WTC11 (cell line): ENCODE data around the gene FOXN3. TPM values are rescaled to one million over a fixed set of nuclear protein-coding genes. Genes with fewer than 3 reads are reported as not detected.

Experiments used
- ATAC-seq: fragments of 200-7000 bp; cut with Tn5 transposase; 2 replicates; pipeline ENCODE4 v1.10.0; 2021; ENCODE audit warnings: mild to moderate bottlenecking, moderate library complexity
- CTCF ChIA-PET: fragments of 300-600 bp; sonication (Branson Sonifier 250); formaldehyde crosslinking; loops from one replicate; lab custom pipeline; 2021; ENCODE audit warnings: antibody characterized with exemption; lab: Charles Lee
- POLR2A ChIA-PET: fragments of 350-600 bp; sonication (Branson Sonifier 250); formaldehyde crosslinking; loops from one replicate; lab custom pipeline; 2021; ENCODE audit warnings: antibody characterized with exemption; lab: Charles Lee
- DNase-seq: peaks from one replicate; pipeline ENCODE4 v3.0.0; 2021; ENCODE audit warnings: low spot score
- H3K27ac Mint-ChIP-seq: 2 replicates; pipeline ENCODE4 v1.8.0; 2021; ENCODE audit warnings: mixed read lengths
- H3K27me3 Mint-ChIP-seq: 2 replicates; pipeline ENCODE4 v1.8.0; 2021; ENCODE audit warnings: low read depth, mild to moderate bottlenecking, moderate library complexity, mixed read lengths
- H3K36me3 Mint-ChIP-seq: 2 replicates; pipeline ENCODE4 v1.8.0; 2021; ENCODE audit warnings: mixed read lengths
- H3K4me1 Mint-ChIP-seq: 2 replicates; pipeline ENCODE4 v1.8.0; 2022; ENCODE audit warnings: mixed read lengths
- H3K4me3 Mint-ChIP-seq: 2 replicates; pipeline ENCODE4 v1.8.0; 2021; ENCODE audit warnings: mild to moderate bottlenecking, moderate library complexity, mixed read lengths
- H3K9me3 Mint-ChIP-seq: 2 replicates; pipeline ENCODE4 v1.8.0; 2021; ENCODE audit warnings: mixed read lengths
- AR ChIP-seq: fragments of 250-450 bp; sonication (Bioruptor Pico); IDR thresholded peaks from 2 replicates; pipeline ENCODE4 v1.9.0; 2021; ENCODE audit warnings: mild to moderate bottlenecking
- CREB1 ChIP-seq: sonication (generic); formaldehyde crosslinking; IDR thresholded peaks from 2 replicates; pipeline ENCODE4 v1.8.0; 2023; ENCODE audit warnings: mild to moderate bottlenecking, missing genetic modification reagents
- CREM ChIP-seq: sonication (generic); formaldehyde crosslinking; IDR thresholded peaks from 2 replicates; pipeline ENCODE4 v1.8.1; 2022; ENCODE audit warnings: mild to moderate bottlenecking, missing genetic modification reagents, moderate library complexity
- ELF4 ChIP-seq: sonication (generic); formaldehyde crosslinking; IDR thresholded peaks from 2 replicates; pipeline ENCODE4 v1.8.1; 2022; ENCODE audit warnings: low read depth, mild to moderate bottlenecking, moderate library complexity, missing genetic modification reagents
- FOXJ3 ChIP-seq: sonication (generic); formaldehyde crosslinking; IDR thresholded peaks from 2 replicates; pipeline ENCODE4 v1.9.0; 2021; ENCODE audit warnings: missing genetic modification reagents, mild to moderate bottlenecking, borderline replicate concordance
- HMGXB4 ChIP-seq: sonication (generic); formaldehyde crosslinking; IDR thresholded peaks from 2 replicates; pipeline ENCODE4 v1.8.1; 2023; ENCODE audit warnings: mild to moderate bottlenecking, moderate library complexity, missing genetic modification reagents
- KAT7 ChIP-seq: sonication (generic); formaldehyde crosslinking; IDR thresholded peaks from 2 replicates; pipeline ENCODE4 v1.8.1; 2023; ENCODE audit warnings: missing genetic modification reagents, mild to moderate bottlenecking, borderline replicate concordance
- MXD4 ChIP-seq: fragments of 250-450 bp; sonication (Bioruptor Pico); IDR thresholded peaks from 2 replicates; pipeline ENCODE4 v1.8.0; 2021; ENCODE audit warnings: mild to moderate bottlenecking, moderate library complexity, borderline replicate concordance
- SP1 ChIP-seq: sonication (generic); formaldehyde crosslinking; conservative IDR thresholded peaks from 2 replicates; pipeline ENCODE4 v1.8.1; 2022; ENCODE audit warnings: missing genetic modification reagents
- TEAD4 ChIP-seq: sonication (generic); formaldehyde crosslinking; IDR thresholded peaks from 2 replicates; pipeline ENCODE4 v1.8.0; 2022; ENCODE audit warnings: mild to moderate bottlenecking, missing genetic modification reagents
- TP53 ChIP-seq: sonication (generic); formaldehyde crosslinking; IDR thresholded peaks from 2 replicates; pipeline ENCODE4 v1.8.1; 2023; ENCODE audit warnings: mild to moderate bottlenecking, missing genetic modification reagents
- ZNF121 ChIP-seq: sonication (generic); formaldehyde crosslinking; IDR thresholded peaks from 2 replicates; pipeline ENCODE4 v1.8.0; 2023; ENCODE audit warnings: missing genetic modification reagents
- ZNF317 ChIP-seq: sonication (generic); formaldehyde crosslinking; IDR thresholded peaks from 2 replicates; pipeline ENCODE4 v1.8.1; 2023; ENCODE audit warnings: low read depth, mild to moderate bottlenecking, moderate library complexity, missing genetic modification reagents, borderline replicate concordance
- ZNF416 ChIP-seq: fragments of 250-450 bp; sonication (Bioruptor Pico); IDR thresholded peaks from 2 replicates; pipeline ENCODE4 v1.9.0; 2021; ENCODE audit warnings: mild to moderate bottlenecking, inconsistent platforms
- total RNA-seq: library from RNA; stranded (reverse); gene quantifications from 3 replicates; pipeline ENCODE4 v1.2.3, GENCODE V29; 2021
- TF ChIP-seq, protein P1 (sequence below): sonication (generic); formaldehyde crosslinking; IDR thresholded peaks from 2 replicates; pipeline ENCODE4 v1.8.0; 2022; ENCODE audit warnings: mild to moderate bottlenecking, missing genetic modification reagents
- TF ChIP-seq, protein P2 (sequence below): sonication (generic); formaldehyde crosslinking; IDR thresholded peaks from 2 replicates; pipeline ENCODE4 v1.8.0; 2023; ENCODE audit warnings: missing genetic modification reagents, mild to moderate bottlenecking, borderline replicate concordance
- TF ChIP-seq, protein P3 (sequence below): sonication (generic); formaldehyde crosslinking; IDR thresholded peaks from 2 replicates; pipeline ENCODE4 v1.8.1; 2023; ENCODE audit warnings: mild to moderate bottlenecking, missing genetic modification reagents
- TF ChIP-seq, protein P4 (sequence below): fragments of 250-450 bp; sonication (Bioruptor Pico); IDR thresholded peaks from 2 replicates; pipeline ENCODE4 v1.9.0; 2021; ENCODE audit warnings: moderate library complexity, mild to moderate bottlenecking, inconsistent platforms, borderline replicate concordance

Gene FOXN3
- total RNA-seq, 1 experiment from 2014 or later, result 170 TPM

DNA sequence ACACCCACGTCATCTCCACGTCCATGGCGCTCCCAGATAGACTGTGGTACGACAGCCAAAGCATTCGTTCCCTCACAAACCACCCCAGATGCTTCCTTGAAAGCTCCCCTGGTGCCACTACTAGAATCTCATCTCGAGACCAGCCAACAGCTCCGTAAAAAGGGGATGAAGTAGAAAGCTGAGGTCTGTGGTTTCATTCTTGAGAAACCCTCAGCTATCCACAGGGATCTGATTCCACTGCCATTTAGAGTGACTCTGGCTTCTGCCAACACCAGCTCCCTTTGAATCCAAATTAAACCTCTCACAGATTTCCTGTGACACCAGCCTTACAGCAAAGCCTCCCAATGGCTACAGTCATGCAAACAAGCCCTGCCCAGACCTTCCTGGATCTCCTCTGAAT lies 18.5 kb upstream of the FOXN3 start (continued):
- no peak for TF ChIP-seq HMGXB4 (CRISPR knock-in tag)
- TF ChIP-seq, all 79 proteins: peak for 0

- CTCF ChIA-PET, result no interaction called here
- H3K4me1 Mint-ChIP-seq, result peaks cover 76% of the 10 kb centered on the region
- H3K27ac Mint-ChIP-seq, result peak overlapping the region; percentile 87
- TF ChIP-seq AR (CRISPR knock-in tag) (no peak), KAT7 (CRISPR knock-in tag) (no peak), SP1 (CRISPR knock-in tag) (no peak), ZNF416 (CRISPR knock-in tag) (no peak), CREM (no peak), ZNF121 (CRISPR knock-in tag) (no peak), FOXJ3 (CRISPR knock-in tag) (no peak), CREB1 (CRISPR knock-in tag) (no peak), ZNF317 (CRISPR knock-in tag) (no peak), TP53 (CRISPR knock-in tag) (no peak), MXD4 (CRISPR knock-in tag) (no peak), TEAD4 (CRISPR knock-in tag) (no peak), ELF4 (no peak)
- TF ChIP-seq, protein P1, sequence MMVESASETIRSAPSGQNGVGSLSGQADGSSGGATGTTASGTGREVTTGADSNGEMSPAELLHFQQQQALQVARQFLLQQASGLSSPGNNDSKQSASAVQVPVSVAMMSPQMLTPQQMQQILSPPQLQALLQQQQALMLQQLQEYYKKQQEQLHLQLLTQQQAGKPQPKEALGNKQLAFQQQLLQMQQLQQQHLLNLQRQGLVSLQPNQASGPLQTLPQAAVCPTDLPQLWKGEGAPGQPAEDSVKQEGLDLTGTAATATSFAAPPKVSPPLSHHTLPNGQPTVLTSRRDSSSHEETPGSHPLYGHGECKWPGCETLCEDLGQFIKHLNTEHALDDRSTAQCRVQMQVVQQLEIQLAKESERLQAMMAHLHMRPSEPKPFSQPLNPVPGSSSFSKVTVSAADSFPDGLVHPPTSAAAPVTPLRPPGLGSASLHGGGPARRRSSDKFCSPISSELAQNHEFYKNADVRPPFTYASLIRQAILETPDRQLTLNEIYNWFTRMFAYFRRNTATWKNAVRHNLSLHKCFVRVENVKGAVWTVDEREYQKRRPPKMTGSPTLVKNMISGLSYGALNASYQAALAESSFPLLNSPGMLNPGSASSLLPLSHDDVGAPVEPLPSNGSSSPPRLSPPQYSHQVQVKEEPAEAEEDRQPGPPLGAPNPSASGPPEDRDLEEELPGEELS, result no peak
- TF ChIP-seq, protein P2, sequence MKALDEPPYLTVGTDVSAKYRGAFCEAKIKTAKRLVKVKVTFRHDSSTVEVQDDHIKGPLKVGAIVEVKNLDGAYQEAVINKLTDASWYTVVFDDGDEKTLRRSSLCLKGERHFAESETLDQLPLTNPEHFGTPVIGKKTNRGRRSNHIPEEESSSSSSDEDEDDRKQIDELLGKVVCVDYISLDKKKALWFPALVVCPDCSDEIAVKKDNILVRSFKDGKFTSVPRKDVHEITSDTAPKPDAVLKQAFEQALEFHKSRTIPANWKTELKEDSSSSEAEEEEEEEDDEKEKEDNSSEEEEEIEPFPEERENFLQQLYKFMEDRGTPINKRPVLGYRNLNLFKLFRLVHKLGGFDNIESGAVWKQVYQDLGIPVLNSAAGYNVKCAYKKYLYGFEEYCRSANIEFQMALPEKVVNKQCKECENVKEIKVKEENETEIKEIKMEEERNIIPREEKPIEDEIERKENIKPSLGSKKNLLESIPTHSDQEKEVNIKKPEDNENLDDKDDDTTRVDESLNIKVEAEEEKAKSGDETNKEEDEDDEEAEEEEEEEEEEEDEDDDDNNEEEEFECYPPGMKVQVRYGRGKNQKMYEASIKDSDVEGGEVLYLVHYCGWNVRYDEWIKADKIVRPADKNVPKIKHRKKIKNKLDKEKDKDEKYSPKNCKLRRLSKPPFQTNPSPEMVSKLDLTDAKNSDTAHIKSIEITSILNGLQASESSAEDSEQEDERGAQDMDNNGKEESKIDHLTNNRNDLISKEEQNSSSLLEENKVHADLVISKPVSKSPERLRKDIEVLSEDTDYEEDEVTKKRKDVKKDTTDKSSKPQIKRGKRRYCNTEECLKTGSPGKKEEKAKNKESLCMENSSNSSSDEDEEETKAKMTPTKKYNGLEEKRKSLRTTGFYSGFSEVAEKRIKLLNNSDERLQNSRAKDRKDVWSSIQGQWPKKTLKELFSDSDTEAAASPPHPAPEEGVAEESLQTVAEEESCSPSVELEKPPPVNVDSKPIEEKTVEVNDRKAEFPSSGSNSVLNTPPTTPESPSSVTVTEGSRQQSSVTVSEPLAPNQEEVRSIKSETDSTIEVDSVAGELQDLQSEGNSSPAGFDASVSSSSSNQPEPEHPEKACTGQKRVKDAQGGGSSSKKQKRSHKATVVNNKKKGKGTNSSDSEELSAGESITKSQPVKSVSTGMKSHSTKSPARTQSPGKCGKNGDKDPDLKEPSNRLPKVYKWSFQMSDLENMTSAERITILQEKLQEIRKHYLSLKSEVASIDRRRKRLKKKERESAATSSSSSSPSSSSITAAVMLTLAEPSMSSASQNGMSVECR, result no peak
- TF ChIP-seq, protein P3, sequence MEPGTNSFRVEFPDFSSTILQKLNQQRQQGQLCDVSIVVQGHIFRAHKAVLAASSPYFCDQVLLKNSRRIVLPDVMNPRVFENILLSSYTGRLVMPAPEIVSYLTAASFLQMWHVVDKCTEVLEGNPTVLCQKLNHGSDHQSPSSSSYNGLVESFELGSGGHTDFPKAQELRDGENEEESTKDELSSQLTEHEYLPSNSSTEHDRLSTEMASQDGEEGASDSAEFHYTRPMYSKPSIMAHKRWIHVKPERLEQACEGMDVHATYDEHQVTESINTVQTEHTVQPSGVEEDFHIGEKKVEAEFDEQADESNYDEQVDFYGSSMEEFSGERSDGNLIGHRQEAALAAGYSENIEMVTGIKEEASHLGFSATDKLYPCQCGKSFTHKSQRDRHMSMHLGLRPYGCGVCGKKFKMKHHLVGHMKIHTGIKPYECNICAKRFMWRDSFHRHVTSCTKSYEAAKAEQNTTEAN (CRISPR knock-in tag), result no peak
- TF ChIP-seq, protein P4, sequence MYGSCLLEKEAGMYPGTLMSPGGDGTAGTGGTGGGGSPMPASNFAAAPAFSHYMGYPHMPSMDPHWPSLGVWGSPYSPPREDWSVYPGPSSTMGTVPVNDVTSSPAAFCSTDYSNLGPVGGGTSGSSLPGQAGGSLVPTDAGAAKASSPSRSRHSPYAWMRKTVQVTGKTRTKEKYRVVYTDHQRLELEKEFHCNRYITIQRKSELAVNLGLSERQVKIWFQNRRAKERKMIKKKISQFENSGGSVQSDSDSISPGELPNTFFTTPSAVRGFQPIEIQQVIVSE, result no peak
- TF ChIP-seq, all 79 proteins: peak for 0
- peaks cover 5% of the 10 kb centered on the region; the same call in 1 of the 2 replicates for H3K36me3 Mint-ChIP-seq
- H3K4me3 Mint-ChIP-seq, result no peak overlapping the region
- DNase-seq (no peak), ATAC-seq (peak; percentile 18)
- H3K9me3 Mint-ChIP-seq, result no peaks in the 10 kb centered on the region; the same call in 1 of the 2 replicates
- no peaks in the 10 kb centered on the region for H3K27me3 Mint-ChIP-seq
- POLR2A ChIA-PET, result no interaction called here
Measured at GRCh38 chr14:89432226-89432625, 15.2 kb upstream of the FOXN3 start.
